K562 (cell line): ENCODE results near the gene MRPL38. TPM values are rescaled to one million over a fixed set of nuclear protein-coding genes. Genes with fewer than 3 reads are reported as not detected.
A peak's percentile ranks its signal among the peaks of the same experiment; 100 is the strongest.

Source experiments
- ARHGAP35 ChIP-seq: fragments of 450-650 bp; IDR thresholded peaks from 2 replicates; pipeline ENCODE4 v1.6.1; 2018; ENCODE audit not compliant: partially characterized antibody
- ATF1 ChIP-seq, 2 experiments: fragments of 450-650 bp in 1 of 2; IDR thresholded peaks; 2 replicates each; pipeline ENCODE4 v1.6.1; 2016; ENCODE audit warnings: missing compliant biosample characterization in 1 of 2, missing genetic modification characterization in 1 of 2
- CAMTA2 ChIP-seq: fragments of 250-450 bp; sonication (Bioruptor Pico); conservative IDR thresholded peaks from 2 replicates; pipeline ENCODE4 v1.5.1; 2022
- ETV6 ChIP-seq, 3 experiments: fragments of 150-350 bp in 1 of 3; sonication (generic) in 1 of 3; formaldehyde crosslinking in 1 of 3; IDR thresholded peaks; 2 replicates each; pipeline versions ENCODE4 v1.6.1 to v1.8.0; 2014 to 2022; ENCODE audit warnings: borderline replicate concordance in 2 of 3, low read depth in 2 of 3, antibody characterized with exemption in 1 of 3, low read length in 1 of 3, mild to moderate bottlenecking in 1 of 3, missing genetic modification reagents in 1 of 3
- FOXJ3 ChIP-seq: sonication (generic); formaldehyde crosslinking; IDR thresholded peaks from 2 replicates; pipeline ENCODE4 v1.4.0; 2020; ENCODE audit warnings: mild to moderate bottlenecking, missing genetic modification reagents
- NCOA4 ChIP-seq: fragments of 450-650 bp; IDR thresholded peaks from 2 replicates; pipeline ENCODE4 v1.6.1; 2018; ENCODE audit warnings: mild to moderate bottlenecking; ENCODE audit not compliant: partially characterized antibody
- RAD21 ChIP-seq, 2 experiments: fragments of 250-450 bp in 1 of 2; fragments of 450-650 bp in 1 of 2; sonication (Bioruptor Pico) in 1 of 2; formaldehyde crosslinking in 1 of 2; IDR thresholded peaks in 1 of 2; conservative IDR thresholded peaks in 1 of 2; 2 replicates each; pipeline versions ENCODE4 v1.4.0 to v1.8.0; 2020 to 2022; ENCODE audit warnings: mild to moderate bottlenecking in 2 of 2, moderate library complexity in 1 of 2
- SMARCC2 ChIP-seq: fragments of 450-650 bp; IDR thresholded peaks from 2 replicates; pipeline ENCODE4 v1.6.1; 2017; ENCODE audit warnings: antibody characterized with exemption, moderate library complexity, mild to moderate bottlenecking, low read depth
- SPI1 ChIP-seq: IDR thresholded peaks from 2 replicates; pipeline ENCODE4 v1.6.1; 2011; ENCODE audit warnings: low read depth, low read length, control low read depth, borderline replicate concordance
- TOE1 ChIP-seq, 2 experiments: fragments of 450-650 bp in 1 of 2; sonication (generic) in 1 of 2; formaldehyde crosslinking in 1 of 2; IDR thresholded peaks; 2 replicates each; pipeline versions ENCODE4 v1.7.1 to v1.8.0; 2016 to 2022; ENCODE audit warnings: borderline replicate concordance in 2 of 2, mild to moderate bottlenecking in 2 of 2, antibody characterized with exemption in 1 of 2, inconsistent platforms in 1 of 2, low read depth in 1 of 2, missing genetic modification reagents in 1 of 2, moderate library complexity in 1 of 2
- ZBTB1 ChIP-seq: sonication (generic); formaldehyde crosslinking; IDR thresholded peaks from 2 replicates; pipeline ENCODE4 v1.8.1; 2023; ENCODE audit warnings: missing genetic modification reagents, low read depth, mild to moderate bottlenecking, borderline replicate concordance
- polyA plus RNA-seq, 8 experiments: library from polyadenylated mRNA; depleted of rRNA in 4 of 8; stranded (reverse) in 5 of 8; unstranded in 3 of 8; fragments of >200 nt; fragmentation: Nextera tagmentation in 2 of 8; fragmentation: Illumina TruSeq in 1 of 8; extraction: Ambion mirVana in 2 of 8; extraction: Trizol in 1 of 8; gene quantifications; 2 replicates each; pipeline versions ENCODE4 v1.2.1 to v1.2.3, GENCODE V29; 2011 to 2014; ENCODE audit warnings: inconsistent platforms in 1 of 8, missing spikeins in 1 of 8
- total RNA-seq, 7 experiments: library from RNA; depleted of rRNA in 6 of 7; stranded (reverse); fragments of >200 nt in 6 of 7; fragmentation: Illumina TruSeq in 2 of 7; extraction: Trizol in 2 of 7; gene quantifications; 2 replicates each; pipeline versions ENCODE4 v1.2.1 to v1.2.3, GENCODE V29; 2011 to 2021; ENCODE audit warnings: low replicate concordance in 1 of 7
- TF ChIP-seq, protein P1 (sequence below): fragments of 250-450 bp; sonication (Bioruptor Pico); IDR thresholded peaks from 2 replicates; pipeline ENCODE4 v1.8.0; 2022; ENCODE audit warnings: inconsistent platforms
- TF ChIP-seq, protein P2 (sequence below): sonication (generic); formaldehyde crosslinking; IDR thresholded peaks from 2 replicates; pipeline ENCODE4 v1.8.0; 2022; ENCODE audit warnings: missing genetic modification reagents, mild to moderate bottlenecking, borderline replicate concordance
- TF ChIP-seq, protein P3 (sequence below), 2 experiments: fragments of 450-650 bp; IDR thresholded peaks; 2 replicates each; pipeline ENCODE4 v1.6.1; 2016
- TF ChIP-seq, protein P4 (sequence below): fragments of 250-450 bp; sonication (Bioruptor Pico); IDR thresholded peaks from 2 replicates; pipeline ENCODE4 v1.5.0; 2022; ENCODE audit warnings: mild to moderate bottlenecking
- TF ChIP-seq, protein P5 (sequence below): sonication (generic); formaldehyde crosslinking; IDR thresholded peaks from 2 replicates; pipeline ENCODE4 v1.8.0; 2022; ENCODE audit warnings: mild to moderate bottlenecking, low read depth, missing genetic modification reagents

MRPL38 gene
- total and polyA plus RNA-seq, 9 of the 15 experiments (the other 6 are each of a cell fraction or from before 2014, with no cell fraction given), result 4.5 to 154 (median 48.5) TPM

DNA sequence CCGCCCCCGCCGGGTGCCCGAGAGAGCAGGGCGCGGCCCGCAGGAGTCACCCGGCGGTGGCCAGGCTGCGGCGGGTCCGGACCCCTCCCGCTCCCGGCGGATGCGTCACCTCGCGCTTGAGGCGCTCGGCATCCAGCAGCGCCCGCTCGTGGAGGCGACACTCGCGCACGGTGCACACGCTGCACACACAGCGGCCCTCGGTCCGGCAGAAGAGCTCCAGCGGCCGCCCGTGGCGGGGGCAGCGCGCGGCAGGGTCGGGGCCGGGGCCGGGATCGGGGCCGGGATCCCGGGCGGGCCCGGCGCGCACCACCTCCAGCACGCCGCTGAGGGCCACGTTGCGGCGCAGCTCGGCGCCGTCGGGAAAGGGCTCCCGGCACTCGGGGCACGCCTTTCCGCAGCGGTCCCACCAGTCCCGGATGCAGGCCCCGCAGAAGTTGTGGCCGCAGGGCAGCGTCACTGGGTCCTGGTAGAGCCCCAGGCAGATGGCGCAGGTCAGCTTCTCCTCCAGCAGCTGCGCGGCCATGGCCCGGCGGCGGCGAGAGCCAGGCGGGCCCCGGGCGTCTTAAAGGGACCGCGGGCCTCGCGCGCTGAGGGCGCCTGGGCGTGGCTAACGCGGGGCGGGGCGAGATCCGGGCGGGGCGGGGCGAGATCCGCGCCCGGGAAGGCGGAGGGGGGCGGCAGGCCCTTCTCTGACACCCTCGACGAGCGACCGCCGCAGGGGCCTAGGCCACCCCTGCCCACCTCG is 8.1 kb downstream of the MRPL38 start, which contains the start of gene TRIM65 (continued):
- TF ChIP-seq, protein P1, sequence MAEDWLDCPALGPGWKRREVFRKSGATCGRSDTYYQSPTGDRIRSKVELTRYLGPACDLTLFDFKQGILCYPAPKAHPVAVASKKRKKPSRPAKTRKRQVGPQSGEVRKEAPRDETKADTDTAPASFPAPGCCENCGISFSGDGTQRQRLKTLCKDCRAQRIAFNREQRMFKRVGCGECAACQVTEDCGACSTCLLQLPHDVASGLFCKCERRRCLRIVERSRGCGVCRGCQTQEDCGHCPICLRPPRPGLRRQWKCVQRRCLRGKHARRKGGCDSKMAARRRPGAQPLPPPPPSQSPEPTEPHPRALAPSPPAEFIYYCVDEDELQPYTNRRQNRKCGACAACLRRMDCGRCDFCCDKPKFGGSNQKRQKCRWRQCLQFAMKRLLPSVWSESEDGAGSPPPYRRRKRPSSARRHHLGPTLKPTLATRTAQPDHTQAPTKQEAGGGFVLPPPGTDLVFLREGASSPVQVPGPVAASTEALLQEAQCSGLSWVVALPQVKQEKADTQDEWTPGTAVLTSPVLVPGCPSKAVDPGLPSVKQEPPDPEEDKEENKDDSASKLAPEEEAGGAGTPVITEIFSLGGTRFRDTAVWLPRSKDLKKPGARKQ (CRISPR knock-in tag), result no peak
- peak; percentile 76 to 77 for TF ChIP-seq RAD21 (CRISPR knock-in tag; conservative IDR thresholded peaks at IDR 0.05 in 1 of 2, IDR thresholded peaks at IDR 0.05 in 1 of 2)
- TF ChIP-seq, protein P2, sequence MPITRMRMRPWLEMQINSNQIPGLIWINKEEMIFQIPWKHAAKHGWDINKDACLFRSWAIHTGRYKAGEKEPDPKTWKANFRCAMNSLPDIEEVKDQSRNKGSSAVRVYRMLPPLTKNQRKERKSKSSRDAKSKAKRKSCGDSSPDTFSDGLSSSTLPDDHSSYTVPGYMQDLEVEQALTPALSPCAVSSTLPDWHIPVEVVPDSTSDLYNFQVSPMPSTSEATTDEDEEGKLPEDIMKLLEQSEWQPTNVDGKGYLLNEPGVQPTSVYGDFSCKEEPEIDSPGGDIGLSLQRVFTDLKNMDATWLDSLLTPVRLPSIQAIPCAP (CRISPR knock-in tag), result no peak
- no peak for TF ChIP-seq TOE1 (IDR thresholded peaks at IDR 0.05; ENCODE audit: borderline replicate concordance)
- no peak for TF ChIP-seq TOE1 (CRISPR knock-in tag; IDR thresholded peaks at IDR 0.05; ENCODE audit: borderline replicate concordance, low read depth)
- peak; percentile 65 for TF ChIP-seq ZBTB1 (CRISPR knock-in tag)
- no peak for TF ChIP-seq NCOA4
- TF ChIP-seq, protein P3, sequence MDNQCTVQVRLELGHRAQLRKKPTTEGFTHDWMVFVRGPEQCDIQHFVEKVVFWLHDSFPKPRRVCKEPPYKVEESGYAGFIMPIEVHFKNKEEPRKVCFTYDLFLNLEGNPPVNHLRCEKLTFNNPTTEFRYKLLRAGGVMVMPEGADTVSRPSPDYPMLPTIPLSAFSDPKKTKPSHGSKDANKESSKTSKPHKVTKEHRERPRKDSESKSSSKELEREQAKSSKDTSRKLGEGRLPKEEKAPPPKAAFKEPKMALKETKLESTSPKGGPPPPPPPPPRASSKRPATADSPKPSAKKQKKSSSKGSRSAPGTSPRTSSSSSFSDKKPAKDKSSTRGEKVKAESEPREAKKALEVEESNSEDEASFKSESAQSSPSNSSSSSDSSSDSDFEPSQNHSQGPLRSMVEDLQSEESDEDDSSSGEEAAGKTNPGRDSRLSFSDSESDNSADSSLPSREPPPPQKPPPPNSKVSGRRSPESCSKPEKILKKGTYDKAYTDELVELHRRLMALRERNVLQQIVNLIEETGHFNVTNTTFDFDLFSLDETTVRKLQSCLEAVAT (IDR thresholded peaks at IDR 0.05), result no peak
- TF ChIP-seq FOXJ3 (CRISPR knock-in tag), result no peak
- TF ChIP-seq ETV6 (IDR thresholded peaks at IDR 0.05; ENCODE audit: borderline replicate concordance in 1 of 2, low read depth in 2 of 2, low read length in 1 of 2), result no peak
- TF ChIP-seq ETV6 (CRISPR knock-in tag; IDR thresholded peaks at IDR 0.05; ENCODE audit: borderline replicate concordance), result no peak
- TF ChIP-seq ARHGAP35, result no peak
- TF ChIP-seq SPI1, result no peak
- TF ChIP-seq, protein P4, sequence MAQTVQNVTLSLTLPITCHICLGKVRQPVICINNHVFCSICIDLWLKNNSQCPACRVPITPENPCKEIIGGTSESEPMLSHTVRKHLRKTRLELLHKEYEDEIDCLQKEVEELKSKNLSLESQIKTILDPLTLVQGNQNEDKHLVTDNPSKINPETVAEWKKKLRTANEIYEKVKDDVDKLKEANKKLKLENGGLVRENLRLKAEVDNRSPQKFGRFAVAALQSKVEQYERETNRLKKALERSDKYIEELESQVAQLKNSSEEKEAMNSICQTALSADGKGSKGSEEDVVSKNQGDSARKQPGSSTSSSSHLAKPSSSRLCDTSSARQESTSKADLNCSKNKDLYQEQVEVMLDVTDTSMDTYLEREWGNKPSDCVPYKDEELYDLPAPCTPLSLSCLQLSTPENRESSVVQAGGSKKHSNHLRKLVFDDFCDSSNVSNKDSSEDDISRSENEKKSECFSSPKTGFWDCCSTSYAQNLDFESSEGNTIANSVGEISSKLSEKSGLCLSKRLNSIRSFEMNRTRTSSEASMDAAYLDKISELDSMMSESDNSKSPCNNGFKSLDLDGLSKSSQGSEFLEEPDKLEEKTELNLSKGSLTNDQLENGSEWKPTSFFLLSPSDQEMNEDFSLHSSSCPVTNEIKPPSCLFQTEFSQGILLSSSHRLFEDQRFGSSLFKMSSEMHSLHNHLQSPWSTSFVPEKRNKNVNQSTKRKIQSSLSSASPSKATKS (CRISPR knock-in tag), result no peak
- TF ChIP-seq CAMTA2 (CRISPR knock-in tag), result no peak
- no peak for TF ChIP-seq SMARCC2
- peak; percentile 49; the same call in 1 of the 2 replicates for TF ChIP-seq ATF1 (CRISPR knock-in tag; IDR thresholded peaks at IDR 0.05)
- TF ChIP-seq ATF1 (tag; IDR thresholded peaks at IDR 0.05), result peak; percentile 83
- TF ChIP-seq, protein P5, sequence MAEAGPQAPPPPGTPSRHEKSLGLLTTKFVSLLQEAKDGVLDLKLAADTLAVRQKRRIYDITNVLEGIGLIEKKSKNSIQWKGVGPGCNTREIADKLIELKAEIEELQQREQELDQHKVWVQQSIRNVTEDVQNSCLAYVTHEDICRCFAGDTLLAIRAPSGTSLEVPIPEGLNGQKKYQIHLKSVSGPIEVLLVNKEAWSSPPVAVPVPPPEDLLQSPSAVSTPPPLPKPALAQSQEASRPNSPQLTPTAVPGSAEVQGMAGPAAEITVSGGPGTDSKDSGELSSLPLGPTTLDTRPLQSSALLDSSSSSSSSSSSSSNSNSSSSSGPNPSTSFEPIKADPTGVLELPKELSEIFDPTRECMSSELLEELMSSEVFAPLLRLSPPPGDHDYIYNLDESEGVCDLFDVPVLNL, result no peak
